Fibroblast of mammary gland (primary cell): ENCODE data around the gene BMERB1.
A peak's percentile ranks its signal among the peaks of the same experiment; 100 is the strongest.
"Not testable (repeated sequence)": the region's sequence is repeated elsewhere in the genome, so short reads cannot be mapped to it uniquely, and the experiment has no call there.

Experiments
- DNase-seq: peaks from one replicate; pipeline ENCODE4 v3.0.0-alpha.2; 2010; ENCODE audit warnings: low read depth
- H3K4me3 ChIP-seq: 2 replicates; pipeline ENCODE4 v1.5.1; 2011; ENCODE audit warnings: low read depth, mild to moderate bottlenecking, low read length, moderate library complexity; ENCODE audit not compliant: control insufficient read depth
- TF ChIP-seq, protein P1 (sequence below): conservative IDR thresholded peaks from 2 replicates; pipeline ENCODE4 v1.5.1; 2011; ENCODE audit warnings: low read depth, low read length, inconsistent platforms; ENCODE audit not compliant: control insufficient read depth, insufficient read depth

The BMERB1 gene

DNA sequence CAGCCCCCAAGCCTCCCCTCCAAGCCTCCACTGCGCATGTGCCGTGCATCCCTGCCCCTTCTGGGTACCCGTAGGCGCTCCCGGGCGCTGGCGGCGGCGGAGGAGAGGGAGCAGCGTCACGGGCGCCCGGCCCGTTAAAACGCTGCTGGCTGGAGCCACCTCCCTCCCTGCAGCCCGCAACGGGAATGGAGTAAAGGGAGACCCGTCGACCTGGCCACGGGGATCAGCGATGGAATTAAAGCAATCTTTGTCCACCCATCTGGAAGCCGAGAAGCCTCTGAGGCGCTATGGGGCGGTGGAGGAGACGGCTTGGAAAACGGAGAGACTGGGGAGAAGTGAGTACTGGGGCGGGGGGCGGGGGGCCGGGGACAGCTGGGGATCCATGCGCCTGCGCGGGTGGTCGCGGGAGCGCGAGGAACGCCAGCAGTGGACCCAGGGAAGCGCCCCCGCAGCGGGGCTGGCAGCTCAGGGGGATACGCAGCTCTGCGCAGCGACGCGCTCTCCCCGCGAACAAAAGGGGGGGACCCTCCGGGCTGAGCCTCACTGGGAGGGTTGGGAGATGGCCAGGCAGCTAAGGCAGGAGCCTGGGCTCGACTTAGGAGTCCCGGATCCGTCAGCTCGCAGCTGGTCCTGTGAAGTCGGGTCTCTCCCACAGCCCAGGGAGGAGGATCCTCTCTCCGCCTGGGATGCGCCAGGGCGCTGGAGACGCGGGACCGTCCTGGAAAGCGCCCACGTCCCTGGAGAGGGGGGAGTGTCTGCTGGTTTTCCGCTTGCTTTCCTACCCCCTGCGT lies at the start of gene BMERB1:
TSS of gene BMERB1 (plus strand) at position 164 of the 791 bp plus-strand sequence. CDS start at position 230, 66 bp downstream.
- TF ChIP-seq, protein P1, sequence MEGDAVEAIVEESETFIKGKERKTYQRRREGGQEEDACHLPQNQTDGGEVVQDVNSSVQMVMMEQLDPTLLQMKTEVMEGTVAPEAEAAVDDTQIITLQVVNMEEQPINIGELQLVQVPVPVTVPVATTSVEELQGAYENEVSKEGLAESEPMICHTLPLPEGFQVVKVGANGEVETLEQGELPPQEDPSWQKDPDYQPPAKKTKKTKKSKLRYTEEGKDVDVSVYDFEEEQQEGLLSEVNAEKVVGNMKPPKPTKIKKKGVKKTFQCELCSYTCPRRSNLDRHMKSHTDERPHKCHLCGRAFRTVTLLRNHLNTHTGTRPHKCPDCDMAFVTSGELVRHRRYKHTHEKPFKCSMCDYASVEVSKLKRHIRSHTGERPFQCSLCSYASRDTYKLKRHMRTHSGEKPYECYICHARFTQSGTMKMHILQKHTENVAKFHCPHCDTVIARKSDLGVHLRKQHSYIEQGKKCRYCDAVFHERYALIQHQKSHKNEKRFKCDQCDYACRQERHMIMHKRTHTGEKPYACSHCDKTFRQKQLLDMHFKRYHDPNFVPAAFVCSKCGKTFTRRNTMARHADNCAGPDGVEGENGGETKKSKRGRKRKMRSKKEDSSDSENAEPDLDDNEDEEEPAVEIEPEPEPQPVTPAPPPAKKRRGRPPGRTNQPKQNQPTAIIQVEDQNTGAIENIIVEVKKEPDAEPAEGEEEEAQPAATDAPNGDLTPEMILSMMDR: no peak
- DNase-seq: peak; percentile 66
- H3K4me3 ChIP-seq: peak within 1 kb of the TSS; percentile 83

DNA sequence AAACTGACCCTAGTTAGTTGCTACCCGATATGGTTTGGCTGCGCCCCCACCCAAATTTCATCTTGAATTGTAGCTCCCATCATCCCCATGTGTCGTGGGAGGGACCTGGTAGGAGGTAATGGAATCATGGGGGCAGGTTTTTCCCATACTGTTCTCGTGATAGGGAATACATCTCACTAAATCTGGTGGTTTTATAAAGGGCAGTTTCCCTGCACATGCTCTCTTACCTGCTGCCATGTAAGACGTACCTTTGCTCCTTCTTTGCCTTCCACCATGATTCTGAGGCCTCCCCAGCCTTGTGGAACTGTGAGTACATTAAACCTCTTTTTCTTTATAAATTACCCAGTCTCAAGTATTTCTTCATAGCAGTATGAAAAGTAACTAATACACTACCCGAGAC lies 46.3 kb upstream of the BMERB1 start:
- not testable (repeated sequence) for H3K4me3 ChIP-seq, DNase-seq

DNA sequence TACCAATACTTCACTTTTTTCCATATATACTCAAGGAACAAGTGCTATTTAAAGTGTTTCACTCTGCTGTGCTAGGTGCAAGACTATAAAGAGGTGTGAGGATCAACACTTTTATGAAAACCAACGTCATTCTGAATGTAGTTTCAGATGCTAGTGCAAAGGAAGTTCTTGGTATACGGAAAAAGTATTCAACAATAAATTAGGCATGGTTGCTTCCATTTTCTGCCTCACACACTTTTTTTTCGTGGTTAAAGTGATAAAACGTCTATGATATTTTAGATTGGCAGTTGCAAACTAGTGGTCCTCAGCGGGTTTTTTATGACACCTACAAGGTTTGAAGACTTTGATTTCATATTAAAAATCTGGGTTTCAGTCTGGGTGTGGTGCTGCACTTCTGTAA lies 44.5 kb upstream of the BMERB1 start:
- not testable (repeated sequence) for DNase-seq

DNA sequence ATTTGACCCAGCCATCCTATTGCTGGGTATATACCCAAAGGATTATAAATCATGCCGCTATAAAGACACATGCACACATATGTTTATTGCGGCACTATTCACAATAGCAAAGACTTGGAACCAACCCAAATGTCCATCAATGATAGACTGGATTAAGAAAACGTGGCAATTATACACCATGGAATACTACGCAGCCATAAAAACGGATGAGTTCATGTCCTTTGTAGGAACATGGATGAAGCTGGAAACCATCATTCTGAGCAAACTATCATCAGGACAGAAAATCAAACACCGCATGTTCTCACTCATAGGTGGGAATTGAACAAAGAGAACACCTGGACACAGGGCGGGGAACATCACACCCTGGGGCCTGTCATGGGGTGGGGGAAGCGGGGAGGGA lies 41.4 kb upstream of the BMERB1 start:
- not testable (repeated sequence) for DNase-seq, H3K4me3 ChIP-seq

More for the DNA sequence above, 44.5 kb upstream of the BMERB1 start:
- H3K4me3 ChIP-seq: not testable (repeated sequence)

DNA sequence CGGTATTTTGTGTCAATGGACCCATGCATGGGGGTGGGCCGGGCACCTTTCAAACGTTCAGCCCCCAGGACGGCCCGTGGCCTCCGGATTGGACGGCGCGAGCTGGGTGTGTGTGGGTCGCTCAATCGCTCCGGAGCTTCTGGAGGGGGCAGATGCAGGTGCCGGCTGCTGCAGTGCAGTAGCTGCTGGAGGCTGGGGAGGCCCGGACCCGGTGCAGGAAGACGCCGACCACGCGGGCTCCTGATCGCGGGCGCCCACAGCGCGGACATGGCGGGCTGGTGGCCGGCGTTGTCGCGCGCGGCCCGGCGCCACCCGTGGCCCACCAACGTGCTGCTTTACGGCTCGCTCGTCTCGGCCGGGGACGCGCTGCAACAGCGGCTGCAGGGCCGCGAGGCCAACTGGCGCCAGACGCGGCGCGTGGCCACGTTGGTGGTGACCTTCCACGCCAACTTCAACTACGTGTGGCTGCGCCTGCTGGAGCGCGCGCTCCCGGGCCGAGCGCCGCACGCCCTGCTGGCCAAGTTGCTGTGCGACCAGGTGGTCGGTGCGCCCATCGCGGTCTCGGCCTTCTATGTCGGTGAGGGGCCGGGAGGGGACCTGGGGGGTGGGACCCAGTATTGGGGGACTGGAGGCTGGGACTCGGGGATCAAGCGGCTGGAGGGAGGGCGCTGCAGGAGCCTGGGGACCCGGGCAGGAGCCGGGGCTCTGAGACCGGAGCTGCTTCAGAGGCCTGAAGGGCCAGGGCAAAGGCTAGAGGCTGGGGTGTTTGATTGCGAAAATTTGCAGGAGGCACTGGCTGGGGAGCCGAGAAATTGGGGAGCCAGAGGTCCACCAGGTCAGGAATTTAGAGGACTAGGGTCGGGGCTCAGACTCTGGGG lies 38.5 kb upstream of the BMERB1 start, which contains the start of gene MPV17L:
TSS of gene MPV17L (plus strand) at position 124 of the 878 bp plus-strand sequence. CDS start at position 268, 144 bp downstream.
- H3K4me3 ChIP-seq: peak within 1 kb of the TSS; percentile 20
- DNase-seq: not testable (repeated sequence)

DNA sequence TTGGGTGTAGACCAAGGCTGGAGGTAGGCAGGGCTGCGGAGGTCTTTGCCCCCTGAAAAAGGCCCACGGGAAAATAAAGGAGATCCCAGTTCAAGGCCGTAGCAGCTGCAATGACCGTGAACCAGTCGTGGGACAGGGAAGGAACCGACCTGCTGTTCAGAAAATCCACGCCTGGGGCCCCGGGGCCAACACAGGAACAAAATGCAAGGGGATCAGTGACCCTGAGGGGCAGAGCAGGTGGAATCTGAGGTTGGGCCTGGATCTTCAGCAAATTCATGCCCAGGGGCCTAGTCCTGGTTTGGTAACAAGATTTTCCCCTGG lies 37.9 kb upstream of the BMERB1 start:
- H3K4me3 ChIP-seq, DNase-seq: not testable (repeated sequence)

DNA sequence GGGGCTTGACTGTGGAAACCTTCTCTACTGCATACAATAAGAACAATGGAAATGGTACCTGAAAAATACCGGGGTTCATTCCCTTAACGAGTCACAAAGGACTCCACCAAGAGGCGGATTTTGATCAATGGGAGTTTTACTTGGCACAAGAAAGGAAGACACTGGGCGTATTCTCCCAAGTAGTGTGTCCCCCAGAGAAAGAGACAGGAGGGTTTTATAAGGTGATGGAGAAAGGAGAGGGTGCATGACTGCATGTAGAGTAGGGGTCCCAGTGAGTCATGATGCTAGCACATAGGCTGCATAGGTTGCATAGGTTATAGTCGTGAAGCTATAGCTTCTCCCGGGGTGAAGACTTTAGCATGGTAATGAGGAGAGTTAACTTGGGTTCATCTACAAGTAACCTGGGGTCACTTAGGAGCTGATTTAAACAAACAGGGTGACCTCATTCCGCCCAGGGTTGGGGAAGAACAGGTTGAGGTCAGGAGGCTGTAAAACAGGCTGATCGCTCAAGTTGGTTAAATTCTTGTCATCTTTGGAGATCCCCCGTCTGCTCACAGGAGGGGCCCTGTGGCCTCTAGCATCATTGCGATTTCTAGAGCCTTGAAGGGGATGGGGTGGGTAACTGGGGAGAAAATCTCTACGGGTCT lies 37.3 kb upstream of the BMERB1 start:
- no peak overlapping the region for H3K4me3 ChIP-seq
- DNase-seq: no peak
- TF ChIP-seq, protein P1: no peak

DNA sequence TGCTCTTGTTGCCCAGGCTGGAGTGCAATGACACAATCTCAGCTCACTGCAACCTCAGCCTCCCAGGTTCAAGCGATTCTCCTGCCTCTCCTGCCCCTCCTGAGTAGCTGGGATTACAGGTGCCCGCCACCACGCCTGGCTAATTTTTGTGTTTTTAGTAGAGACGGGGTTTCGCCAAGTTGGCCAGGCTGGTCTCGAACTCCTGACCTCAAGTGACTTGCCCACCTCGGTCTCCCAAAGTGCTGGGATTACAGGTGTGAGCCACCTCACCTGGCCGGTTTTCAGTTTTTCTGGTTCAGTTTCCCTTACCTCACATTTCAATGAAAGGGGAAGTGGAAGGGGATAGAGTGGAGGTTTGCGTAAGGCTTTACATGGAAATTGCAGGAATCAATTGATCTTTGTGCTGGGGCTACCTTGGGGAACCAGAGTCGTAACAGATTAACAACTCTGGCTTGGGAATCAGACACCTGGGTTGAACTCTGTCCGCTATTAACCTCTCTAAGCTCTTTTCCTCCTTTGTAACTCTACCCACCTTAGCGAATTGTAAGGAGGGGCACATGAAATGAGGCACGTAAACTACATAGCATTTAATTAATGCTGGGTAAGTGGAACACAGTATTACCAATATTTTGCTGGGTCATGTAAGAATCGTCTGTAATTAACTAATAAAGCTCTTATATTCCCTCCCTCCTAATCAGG lies 35.6 kb upstream of the BMERB1 start:
- no peak for DNase-seq
- TF ChIP-seq, protein P1: no peak
- no peak overlapping the region for H3K4me3 ChIP-seq

DNA sequence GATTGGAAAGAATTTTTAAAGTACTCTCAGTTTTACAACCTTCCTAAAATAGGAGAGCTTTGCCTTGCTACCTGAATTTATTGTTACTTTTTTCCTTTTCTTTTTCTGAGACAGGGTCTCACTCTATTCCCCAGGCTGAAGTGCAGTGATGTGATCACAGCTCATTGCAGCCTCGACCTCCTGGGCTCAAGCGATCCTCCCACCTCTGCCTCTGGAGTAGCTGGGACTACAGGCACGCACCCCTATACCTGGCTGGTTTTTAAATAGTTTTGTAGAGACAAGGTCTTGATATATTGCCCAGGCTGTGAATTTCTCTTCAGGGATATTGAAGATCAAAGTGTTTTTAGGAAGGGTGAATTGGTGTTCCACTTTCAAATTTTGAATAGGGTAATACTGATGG lies 35.1 kb upstream of the BMERB1 start:
- H3K4me3 ChIP-seq: no peak overlapping the region
- no peak for DNase-seq
- TF ChIP-seq, protein P1: no peak

DNA sequence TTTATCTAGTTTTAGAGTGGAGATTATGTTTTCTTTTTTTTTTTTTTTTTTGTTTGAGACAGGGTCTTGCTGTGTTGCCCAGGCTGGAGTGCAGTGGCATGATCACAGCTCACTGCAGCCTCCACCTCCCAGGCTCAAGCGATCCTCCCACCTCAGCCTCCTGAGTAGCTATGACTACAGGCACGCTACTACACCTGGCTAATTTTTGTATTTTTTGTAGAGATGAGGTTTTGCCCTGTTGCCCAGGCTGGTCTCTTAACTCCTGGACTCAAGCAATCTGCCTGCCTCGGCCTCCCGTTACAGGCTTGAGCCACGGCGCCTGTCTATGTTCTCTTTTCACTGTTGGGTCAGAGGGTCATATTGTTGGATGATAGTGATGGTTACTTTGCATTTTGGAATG lies 34.1 kb upstream of the BMERB1 start:
- not testable (repeated sequence) for H3K4me3 ChIP-seq, DNase-seq
